Smooth muscle cell (in vitro differentiated cells): ENCODE measurements around the gene KIF26B. TPM values are rescaled to one million over a fixed set of nuclear protein-coding genes. Genes with fewer than 3 reads are reported as not detected.
A peak's percentile ranks its signal among the peaks of the same experiment; 100 is the strongest.

ENCODE experiments used
- DNase-seq: peaks from one replicate; lab custom pipeline; 2025; ENCODE audit not compliant: unreplicated experiment; lab: John Stamatoyannopoulos, UW
- H2AFZ ChIP-seq: fragments of 200-600 bp; sonication (generic); 2 replicates; pipeline ENCODE4 v1.6.0; 2016; ENCODE audit warnings: antibody characterized with exemption, low read depth, mild to moderate bottlenecking
- H3F3A ChIP-seq: fragments of 200-600 bp; sonication (generic); 2 replicates; pipeline ENCODE4 v1.6.0; 2017; ENCODE audit warnings: antibody characterized with exemption, low read depth
- H3K27ac ChIP-seq: fragments of 200-600 bp; sonication (generic); 2 replicates; pipeline ENCODE4 v1.5.1; 2016; ENCODE audit warnings: low read depth, mild to moderate bottlenecking
- H3K27me3 ChIP-seq: fragments of 200-600 bp; sonication (generic); 2 replicates; pipeline ENCODE4 v1.6.1; 2016; ENCODE audit warnings: low read depth, mild to moderate bottlenecking
- H3K36me3 ChIP-seq: fragments of 200-600 bp; sonication (generic); 2 replicates; pipeline ENCODE4 v1.5.1; 2016; ENCODE audit warnings: low read depth
- H3K4me1 ChIP-seq: fragments of 200-600 bp; sonication (generic); 2 replicates; pipeline ENCODE4 v1.5.1; 2016; ENCODE audit warnings: low read depth
- H3K4me2 ChIP-seq: fragments of 200-600 bp; sonication (generic); 2 replicates; pipeline ENCODE4 v1.6.0; 2016; ENCODE audit warnings: mild to moderate bottlenecking
- H3K4me3 ChIP-seq: fragments of 200-600 bp; sonication (generic); 2 replicates; pipeline ENCODE4 v1.5.1; 2016; ENCODE audit warnings: mild to moderate bottlenecking
- H3K79me2 ChIP-seq: fragments of 200-600 bp; sonication (generic); 2 replicates; pipeline ENCODE4 v1.6.0; 2016; ENCODE audit warnings: low read depth, mild to moderate bottlenecking
- H3K9ac ChIP-seq: fragments of 200-600 bp; sonication (generic); 2 replicates; pipeline ENCODE4 v1.6.0; 2016; ENCODE audit warnings: low read depth
- H3K9me3 ChIP-seq: fragments of 200-600 bp; sonication (generic); replicated peaks from 2 replicates; pipeline ENCODE4 v1.5.1; 2016; ENCODE audit warnings: low read depth
- H4K20me1 ChIP-seq: fragments of 200-600 bp; sonication (generic); 2 replicates; pipeline ENCODE4 v1.6.0; 2016; ENCODE audit warnings: low read depth
- WGBS: methylation state at CpG from one replicate; pipeline ENCODE4 v1.1.7; 2016; ENCODE audit warnings: low lambda C conversion rate; 5-methylcytosine and 5-hydroxymethylcytosine counted together
- polyA plus RNA-seq: library from polyadenylated mRNA; unstranded; fragments of >200 nt; fragmentation: Nextera tagmentation; extraction: Ambion mirVana; gene quantifications from 2 replicates; pipeline ENCODE4 v1.2.1, GENCODE V29; 2016
- total RNA-seq: library from RNA; depleted of rRNA; stranded (reverse); fragments of >200 nt; gene quantifications from 2 replicates; pipeline ENCODE4 v1.2.3, GENCODE V29; 2014
- TF ChIP-seq, protein P1 (sequence below): fragments of 200-600 bp; sonication (generic); IDR thresholded peaks from 2 replicates; pipeline ENCODE4 v1.5.1; 2017; ENCODE audit warnings: borderline replicate concordance, mild to moderate bottlenecking, antibody characterized with exemption; ENCODE audit not compliant: insufficient read depth, poor library complexity, severe bottlenecking

Gene KIF26B
- total and polyA plus RNA-seq, 2 experiments from 2014 or later, result 24.9 to 43.3 TPM

DNA sequence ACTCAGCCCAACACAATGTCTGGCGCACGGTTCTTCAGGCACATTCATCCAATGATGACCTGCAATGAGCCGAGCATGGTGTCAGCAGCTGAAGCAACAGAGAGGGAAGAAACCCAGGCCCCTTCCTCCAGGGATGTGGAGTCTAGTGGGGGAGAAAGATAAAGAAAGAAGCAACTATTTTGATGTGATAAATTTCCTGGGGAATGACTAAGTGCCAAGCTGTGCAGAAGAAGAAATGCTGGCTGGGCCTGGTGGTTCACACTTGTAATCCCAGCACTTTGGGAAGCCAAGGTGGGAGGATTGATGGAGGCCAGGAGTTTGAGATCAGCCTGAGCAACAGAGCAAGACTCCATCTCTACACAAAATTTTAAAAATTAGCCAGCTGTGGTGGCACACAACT lies 561.8 kb downstream of the KIF26B start:
- Histone ChIP-seq H3F3A (peaks cover 15% of the 10 kb centered on the region), H3K27me3 (no peaks in the 10 kb centered on the region), H3K4me1 (no peaks in the 10 kb centered on the region), H3K9ac (peak overlapping the region; percentile 32), H4K20me1 (peaks cover 9% of the 10 kb centered on the region), H3K4me3 (no peak overlapping the region), H3K36me3 (no peaks in the 10 kb centered on the region), H3K27ac (peak overlapping the region; percentile 85), H3K9me3 (no peaks in the 10 kb centered on the region), H2AFZ (no peak overlapping the region), H3K79me2 (no peaks in the 10 kb centered on the region), H3K4me2 (peak overlapping the region; percentile 66)
- TF ChIP-seq, protein P1, sequence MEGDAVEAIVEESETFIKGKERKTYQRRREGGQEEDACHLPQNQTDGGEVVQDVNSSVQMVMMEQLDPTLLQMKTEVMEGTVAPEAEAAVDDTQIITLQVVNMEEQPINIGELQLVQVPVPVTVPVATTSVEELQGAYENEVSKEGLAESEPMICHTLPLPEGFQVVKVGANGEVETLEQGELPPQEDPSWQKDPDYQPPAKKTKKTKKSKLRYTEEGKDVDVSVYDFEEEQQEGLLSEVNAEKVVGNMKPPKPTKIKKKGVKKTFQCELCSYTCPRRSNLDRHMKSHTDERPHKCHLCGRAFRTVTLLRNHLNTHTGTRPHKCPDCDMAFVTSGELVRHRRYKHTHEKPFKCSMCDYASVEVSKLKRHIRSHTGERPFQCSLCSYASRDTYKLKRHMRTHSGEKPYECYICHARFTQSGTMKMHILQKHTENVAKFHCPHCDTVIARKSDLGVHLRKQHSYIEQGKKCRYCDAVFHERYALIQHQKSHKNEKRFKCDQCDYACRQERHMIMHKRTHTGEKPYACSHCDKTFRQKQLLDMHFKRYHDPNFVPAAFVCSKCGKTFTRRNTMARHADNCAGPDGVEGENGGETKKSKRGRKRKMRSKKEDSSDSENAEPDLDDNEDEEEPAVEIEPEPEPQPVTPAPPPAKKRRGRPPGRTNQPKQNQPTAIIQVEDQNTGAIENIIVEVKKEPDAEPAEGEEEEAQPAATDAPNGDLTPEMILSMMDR, result no peak
- no peak for DNase-seq
- WGBS, result 58% methylated on average over 3 of the region's 3 CpGs

DNA sequence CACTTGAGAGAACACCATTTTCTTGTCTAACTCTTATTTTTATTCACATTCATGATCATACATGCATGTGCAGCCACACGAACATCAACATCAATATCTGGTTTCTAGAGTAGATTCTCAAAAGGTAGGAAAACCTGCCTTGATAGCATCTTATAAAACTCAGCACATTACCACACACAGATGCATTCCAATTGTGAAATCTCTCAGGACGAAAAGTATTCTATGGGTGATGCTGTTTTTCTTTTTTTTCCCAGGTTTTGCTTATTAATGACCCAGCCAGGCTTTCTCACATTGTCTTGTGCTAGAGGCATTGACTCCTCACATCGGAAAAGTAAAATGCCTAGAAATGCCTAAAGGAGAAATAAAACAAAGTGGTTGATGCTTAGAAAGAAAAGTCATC lies 562.8 kb downstream of the KIF26B start:
- Histone ChIP-seq H3K4me1 (no peaks in the 10 kb centered on the region), H3K9ac (no peak overlapping the region), H3K4me3 (no peak overlapping the region), H3K36me3 (no peaks in the 10 kb centered on the region), H3K4me2 (no peak overlapping the region), H2AFZ (no peak overlapping the region), H3K27me3 (no peaks in the 10 kb centered on the region), H3K79me2 (no peaks in the 10 kb centered on the region), H3K9me3 (no peaks in the 10 kb centered on the region), H3F3A (peaks cover 15% of the 10 kb centered on the region), H3K27ac (no peak overlapping the region), H4K20me1 (peaks cover 9% of the 10 kb centered on the region)
- 94% methylated on average over 3 of the region's 3 CpGs for WGBS
- TF ChIP-seq, protein P1, result no peak
- DNase-seq, result no peak

DNA sequence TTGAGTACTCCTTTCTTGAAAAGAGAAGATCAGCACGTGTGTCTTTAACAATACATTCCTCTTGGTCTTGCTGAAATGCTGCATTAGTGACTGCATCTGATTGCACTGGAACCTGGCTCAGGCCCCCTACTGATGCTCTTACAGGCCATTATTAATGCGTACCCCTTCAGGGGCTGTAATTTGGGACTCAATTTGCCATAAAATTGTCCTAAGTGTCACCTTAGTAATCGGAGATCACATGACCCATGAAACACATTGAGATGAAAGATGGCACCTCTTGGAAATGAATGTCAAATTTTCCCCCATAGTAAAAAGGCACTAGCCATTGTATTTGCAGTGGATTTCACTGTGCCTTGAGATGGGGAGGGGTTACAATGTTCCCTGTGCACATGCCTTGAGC lies 563.3 kb downstream of the KIF26B start:
- H3K4me2 ChIP-seq, result no peak overlapping the region
- WGBS, result 86% methylated on average over 3 of the region's 3 CpGs
- no peaks in the 10 kb centered on the region for H3K9me3 ChIP-seq
- no peaks in the 10 kb centered on the region for H3K27me3 ChIP-seq
- H3K27ac ChIP-seq, result no peak overlapping the region
- TF ChIP-seq, protein P1, result no peak
- H3K36me3 ChIP-seq, result no peaks in the 10 kb centered on the region
- H3K4me3 ChIP-seq, result no peak overlapping the region
- H3K79me2 ChIP-seq, result no peaks in the 10 kb centered on the region
- peaks cover 15% of the 10 kb centered on the region for H3F3A ChIP-seq
- H3K4me1 ChIP-seq, result no peaks in the 10 kb centered on the region
- H2AFZ ChIP-seq, result no peak overlapping the region
- no peak overlapping the region for H3K9ac ChIP-seq
- no peak for DNase-seq
- H4K20me1 ChIP-seq, result peaks cover 9% of the 10 kb centered on the region

DNA sequence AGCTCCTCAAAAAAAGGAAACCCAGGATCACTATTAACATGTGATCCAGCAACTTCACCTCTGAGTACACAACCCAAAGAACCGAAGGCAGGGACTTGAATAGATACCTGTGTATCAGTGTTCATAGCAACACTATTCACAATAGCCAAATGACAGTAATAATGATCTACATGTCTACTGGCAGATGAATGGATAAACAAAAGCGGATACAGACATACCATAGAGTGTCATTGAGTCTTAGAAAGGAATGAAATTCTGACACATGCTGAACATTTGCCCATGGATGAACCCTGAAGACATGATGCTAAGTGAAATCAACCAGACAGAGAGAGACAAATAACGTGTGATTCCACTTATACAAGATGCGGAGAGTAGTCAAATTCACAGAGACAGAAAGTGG lies 564.2 kb downstream of the KIF26B start:
- whole genome bisulfite sequencing, result 98% methylated on average over 4 of the region's 4 CpGs
- no peak for DNase-seq
- H3K4me1 ChIP-seq, result no peaks in the 10 kb centered on the region
- H3K36me3 ChIP-seq, result no peaks in the 10 kb centered on the region
- no peak overlapping the region for H3K9ac ChIP-seq
- no peak overlapping the region for H2AFZ ChIP-seq
- no peaks in the 10 kb centered on the region for H3K79me2 ChIP-seq
- H3K4me3 ChIP-seq, result no peak overlapping the region
- TF ChIP-seq, protein P1, result no peak
- no peak overlapping the region for H3K27ac ChIP-seq
- H3K9me3 ChIP-seq, result no peaks in the 10 kb centered on the region
- H3K4me2 ChIP-seq, result no peak overlapping the region
- peaks cover 15% of the 10 kb centered on the region for H3F3A ChIP-seq
- no peaks in the 10 kb centered on the region for H3K27me3 ChIP-seq
- H4K20me1 ChIP-seq, result peaks cover 9% of the 10 kb centered on the region
